DND-41 (cell line): Measurements from ENCODE around the gene CFAP299.

Experiments used
- ATAC-seq: fragments of 200-7000 bp; cut with Tn5 transposase; 3 replicates; pipeline ENCODE4 v1.9.1; 2021; ENCODE audit warnings: low read depth; ENCODE audit not compliant: insufficient read depth
- DNase-seq: peaks from one replicate; pipeline ENCODE4 v3.0.0-alpha.2; 2020
- H2AFZ ChIP-seq: 2 replicates; pipeline ENCODE4 v1.6.0; 2012; ENCODE audit warnings: low read depth, low read length
- H3K27ac ChIP-seq: 2 replicates; pipeline ENCODE4 v1.5.1; 2012; ENCODE audit warnings: low read length, inconsistent platforms
- H3K27me3 ChIP-seq: fragments of 200-600 bp; sonication (generic); 2 replicates; pipeline ENCODE4 v1.6.0; 2012; ENCODE audit warnings: low read length, mild to moderate bottlenecking, inconsistent platforms; ENCODE audit not compliant: insufficient read depth, poor library complexity
- H3K36me3 ChIP-seq: 2 replicates; pipeline ENCODE4 v1.5.1; 2012; ENCODE audit warnings: low read length, inconsistent platforms; ENCODE audit not compliant: insufficient read depth
- H3K4me1 ChIP-seq: 2 replicates; pipeline ENCODE4 v1.5.1; 2012; ENCODE audit warnings: mild to moderate bottlenecking, low read length; ENCODE audit not compliant: insufficient read depth
- H3K4me2 ChIP-seq: 2 replicates; pipeline ENCODE4 v1.6.0; 2012; ENCODE audit warnings: mild to moderate bottlenecking, moderate library complexity, low read length, inconsistent platforms; ENCODE audit not compliant: insufficient read depth
- H3K4me3 ChIP-seq, 2 experiments: fragments of 200-600 bp in 1 of 2; shearing (Covaris generic) in 1 of 2; 2 replicates each; pipeline ENCODE4 v1.5.1; 2012 to 2016; ENCODE audit warnings: inconsistent platforms in 2 of 2, low read length in 2 of 2, mild to moderate bottlenecking in 2 of 2, low read depth in 1 of 2, moderate library complexity in 1 of 2
- H3K79me2 ChIP-seq: 2 replicates; pipeline ENCODE4 v1.6.0; 2012; ENCODE audit warnings: low read length, inconsistent platforms; ENCODE audit not compliant: insufficient read depth
- H3K9ac ChIP-seq: 2 replicates; pipeline ENCODE4 v1.6.0; 2012; ENCODE audit warnings: low read depth, mild to moderate bottlenecking, inconsistent platforms, low read length, moderate library complexity
- H3K9me3 ChIP-seq: 2 replicates; pipeline ENCODE4 v1.5.1; 2012; ENCODE audit warnings: low read length, moderate library complexity, mild to moderate bottlenecking, inconsistent platforms; ENCODE audit not compliant: insufficient read depth, severe bottlenecking
- H4K20me1 ChIP-seq: 2 replicates; pipeline ENCODE4 v1.6.0; 2012; ENCODE audit warnings: low read length; ENCODE audit not compliant: insufficient read depth
- CTCF ChIP-seq: IDR thresholded peaks from 2 replicates; pipeline ENCODE4 v1.5.1; 2012; ENCODE audit warnings: borderline replicate concordance, low read length, moderate library complexity, mild to moderate bottlenecking; ENCODE audit not compliant: poor library complexity, severe bottlenecking; ENCODE audit errors: extremely low read depth
- EZH2 ChIP-seq: IDR thresholded peaks from 3 replicates; pipeline ENCODE4 v1.6.1; 2012; ENCODE audit warnings: borderline replicate concordance, low read depth, mild to moderate bottlenecking, moderate library complexity, low read length, inconsistent platforms; ENCODE audit not compliant: severe bottlenecking

The CFAP299 gene

GRCh38 chr4:80812145-80812544 is 476.6 kb downstream of the CFAP299 start:
- Histone ChIP-seq H3K36me3 (no peaks in the 10 kb centered on the region), H3K9me3 (no peaks in the 10 kb centered on the region), H4K20me1 (no peaks in the 10 kb centered on the region), H3K9ac (no peak overlapping the region), H3K4me2 (no peak overlapping the region), H3K4me3 (no peak overlapping the region), H3K79me2 (no peaks in the 10 kb centered on the region), H3K27me3 (peaks cover 3% of the 10 kb centered on the region), H3K4me1 (no peaks in the 10 kb centered on the region), H3K27ac (no peak overlapping the region), H2AFZ (no peak overlapping the region)
- DNase-seq (no peak), ATAC-seq (no peak)
- TF ChIP-seq CTCF (no peak), EZH2 (no peak)

- ATAC-seq: no peak
- Histone ChIP-seq H3K9ac (no peak overlapping the region), H3K4me3 (no peak overlapping the region), H3K4me1 (no peaks in the 10 kb centered on the region), H3K27me3 (peaks cover 3% of the 10 kb centered on the region), H3K9me3 (no peaks in the 10 kb centered on the region), H3K4me2 (no peak overlapping the region), H2AFZ (no peak overlapping the region), H3K36me3 (no peaks in the 10 kb centered on the region), H4K20me1 (no peaks in the 10 kb centered on the region), H3K79me2 (no peaks in the 10 kb centered on the region), H3K27ac (no peak overlapping the region)
- no peak for DNase-seq
- TF ChIP-seq CTCF (no peak), EZH2 (no peak)
These were observed 478.7 kb downstream of the CFAP299 start for GRCh38 chr4:80814266-80814665.

- H3K4me1 ChIP-seq: no peaks in the 10 kb centered on the region
- H3K4me2 ChIP-seq: no peak overlapping the region
- no peaks in the 10 kb centered on the region for H4K20me1 ChIP-seq
- TF ChIP-seq EZH2 (no peak), CTCF (no peak)
- no peak overlapping the region for H3K9ac ChIP-seq
- no peaks in the 10 kb centered on the region for H3K27me3 ChIP-seq
- H2AFZ ChIP-seq: no peak overlapping the region
- no peaks in the 10 kb centered on the region for H3K9me3 ChIP-seq
- no peaks in the 10 kb centered on the region for H3K79me2 ChIP-seq
- H3K27ac ChIP-seq: no peak overlapping the region
- ATAC-seq (no peak), DNase-seq (no peak)
- no peak overlapping the region for H3K4me3 ChIP-seq
- H3K36me3 ChIP-seq: no peaks in the 10 kb centered on the region
These were observed 496.1 kb downstream of the CFAP299 start for GRCh38 chr4:80831383-80832361.
